ENCODE results near the gene HOXB9.

Gene HOXB9

DNA sequence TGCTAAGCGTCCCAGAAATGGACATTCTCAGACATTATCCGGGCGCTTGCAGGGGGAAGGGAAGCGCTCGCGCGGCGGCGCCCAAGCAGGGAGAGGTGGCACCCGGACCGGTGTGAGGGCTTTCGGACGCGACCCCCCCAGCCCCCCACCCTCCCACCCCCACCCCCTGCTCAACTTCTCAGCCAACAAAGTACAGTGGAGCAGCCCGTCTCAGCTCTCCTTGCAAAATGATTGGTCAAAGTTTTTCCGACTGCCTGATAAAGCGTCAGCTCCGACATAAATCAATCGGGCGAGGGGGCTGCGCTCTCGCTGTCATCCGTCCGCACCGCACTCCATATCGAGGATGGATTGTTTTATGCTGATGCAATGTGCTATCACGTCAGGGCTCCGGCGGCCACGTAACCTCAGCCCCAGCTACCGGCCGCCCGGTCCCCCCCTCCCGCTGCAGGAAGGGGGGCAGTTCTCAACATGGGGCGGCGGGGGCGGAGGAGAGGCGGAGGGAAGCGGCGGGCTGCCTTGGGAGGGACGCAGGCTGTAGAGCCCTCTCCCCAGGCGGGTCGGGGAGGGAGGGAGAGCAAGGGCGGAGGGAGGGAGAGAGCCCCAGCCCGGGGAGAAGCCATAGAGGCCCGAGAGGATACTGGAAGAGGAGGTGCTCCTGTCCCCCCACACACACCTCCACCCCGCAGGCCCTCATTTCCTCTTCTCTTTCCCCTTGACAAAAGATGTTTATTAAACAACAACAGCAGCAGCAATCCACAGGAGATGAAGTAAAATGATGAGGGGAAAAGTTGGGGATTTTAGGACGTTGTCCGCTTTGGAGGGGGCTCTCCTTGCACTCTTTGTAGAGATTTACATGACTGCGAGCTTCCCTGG is at the start of gene HOXB9:
HOXB9 (minus strand) TSS at position 114 of the 873 bp plus-strand sequence; CDS start at position 25, 89 bp downstream.
- no peaks in the 10 kb centered on the region for H3K79me2 ChIP-seq (ENCODE audit: control insufficient read depth, insufficient read depth, low read length, unreplicated experiment)
- H3K4me1 ChIP-seq (ENCODE audit: control insufficient read depth, insufficient read depth, low read length, unreplicated experiment) = no peaks in the 10 kb centered on the region
- H3K36me3 ChIP-seq (ENCODE audit: insufficient read depth, low read length) = no peaks in the 10 kb centered on the region
- peaks cover 98% of the 10 kb centered on the region for H3K27me3 ChIP-seq (ENCODE audit: insufficient read depth, low read length)
- H2AFZ ChIP-seq (ENCODE audit: low read length, unreplicated experiment) = no peak within 1 kb of the TSS
- H3K4me3 ChIP-seq (ENCODE audit: low read depth, low read length) = peak within 1 kb of the TSS; percentile 52
- H3K27ac ChIP-seq (ENCODE audit: low read depth, low read length) = no peak within 1 kb of the TSS

DNA sequence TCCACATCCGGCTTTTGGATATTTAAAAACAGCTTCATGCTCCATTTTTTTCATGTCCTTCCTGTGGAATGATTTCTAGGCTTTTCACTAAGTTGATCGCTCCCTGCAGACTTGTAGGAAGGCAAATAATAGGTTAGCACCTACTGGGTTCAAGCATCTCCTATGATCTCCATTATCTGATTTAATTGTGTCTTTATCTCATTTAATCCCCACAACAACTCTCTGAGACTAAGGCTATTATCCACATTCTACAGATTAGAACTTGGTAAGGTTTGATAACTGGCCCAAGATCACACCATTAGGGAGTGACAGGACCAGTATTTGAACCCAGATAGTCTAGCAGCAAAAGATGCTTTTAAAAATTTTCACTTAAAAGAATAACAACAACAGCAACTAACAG is 46.2 kb upstream of the HOXB9 start:
- Histone ChIP-seq H3K4me1 (ENCODE audit: control insufficient read depth, insufficient read depth, low read length, unreplicated experiment) (no peaks in the 10 kb centered on the region), H3K27ac (ENCODE audit: low read depth, low read length) (no peak overlapping the region), H2AFZ (ENCODE audit: low read length, unreplicated experiment) (no peak overlapping the region), H3K27me3 (ENCODE audit: insufficient read depth, low read length) (peaks cover 58% of the 10 kb centered on the region), H3K4me3 (ENCODE audit: low read depth, low read length) (no peak overlapping the region; the same call in 1 of the 2 replicates), H3K79me2 (ENCODE audit: control insufficient read depth, insufficient read depth, low read length, unreplicated experiment) (no peaks in the 10 kb centered on the region), H3K36me3 (ENCODE audit: insufficient read depth, low read length) (no peaks in the 10 kb centered on the region)

DNA sequence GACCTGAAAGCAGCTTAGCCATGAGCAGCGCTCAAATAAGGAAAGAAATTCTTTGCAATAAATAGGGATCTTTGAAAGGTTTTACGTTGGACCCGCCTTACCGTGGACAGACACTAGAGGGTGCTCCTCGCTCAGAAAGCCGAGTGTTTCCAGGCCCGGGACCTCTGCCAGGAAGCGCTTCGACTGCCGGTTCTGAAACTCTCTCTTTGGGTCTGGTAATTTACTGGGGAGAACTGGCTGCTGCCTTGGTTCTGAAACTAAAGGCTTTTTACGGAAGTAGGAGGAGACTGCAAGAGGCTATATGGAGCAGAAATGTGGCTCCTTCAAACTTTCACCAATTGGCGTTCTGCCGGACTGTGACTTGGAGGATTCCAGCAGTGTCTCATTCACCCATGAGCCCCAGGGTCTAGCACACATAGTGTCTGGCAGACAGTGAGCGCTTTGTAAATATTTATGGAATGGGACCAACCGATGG is 45.6 kb upstream of the HOXB9 start:
- Histone ChIP-seq H3K79me2 (ENCODE audit: control insufficient read depth, insufficient read depth, low read length, unreplicated experiment) (no peaks in the 10 kb centered on the region), H3K36me3 (ENCODE audit: insufficient read depth, low read length) (no peaks in the 10 kb centered on the region), H3K27ac (ENCODE audit: low read depth, low read length) (no peak overlapping the region), H3K27me3 (ENCODE audit: insufficient read depth, low read length) (peaks cover 59% of the 10 kb centered on the region), H3K4me3 (ENCODE audit: low read depth, low read length) (peak overlapping the region; percentile 71), H2AFZ (ENCODE audit: low read length, unreplicated experiment) (peak overlapping the region; percentile 39), H3K4me1 (ENCODE audit: control insufficient read depth, insufficient read depth, low read length, unreplicated experiment) (no peaks in the 10 kb centered on the region)

DNA sequence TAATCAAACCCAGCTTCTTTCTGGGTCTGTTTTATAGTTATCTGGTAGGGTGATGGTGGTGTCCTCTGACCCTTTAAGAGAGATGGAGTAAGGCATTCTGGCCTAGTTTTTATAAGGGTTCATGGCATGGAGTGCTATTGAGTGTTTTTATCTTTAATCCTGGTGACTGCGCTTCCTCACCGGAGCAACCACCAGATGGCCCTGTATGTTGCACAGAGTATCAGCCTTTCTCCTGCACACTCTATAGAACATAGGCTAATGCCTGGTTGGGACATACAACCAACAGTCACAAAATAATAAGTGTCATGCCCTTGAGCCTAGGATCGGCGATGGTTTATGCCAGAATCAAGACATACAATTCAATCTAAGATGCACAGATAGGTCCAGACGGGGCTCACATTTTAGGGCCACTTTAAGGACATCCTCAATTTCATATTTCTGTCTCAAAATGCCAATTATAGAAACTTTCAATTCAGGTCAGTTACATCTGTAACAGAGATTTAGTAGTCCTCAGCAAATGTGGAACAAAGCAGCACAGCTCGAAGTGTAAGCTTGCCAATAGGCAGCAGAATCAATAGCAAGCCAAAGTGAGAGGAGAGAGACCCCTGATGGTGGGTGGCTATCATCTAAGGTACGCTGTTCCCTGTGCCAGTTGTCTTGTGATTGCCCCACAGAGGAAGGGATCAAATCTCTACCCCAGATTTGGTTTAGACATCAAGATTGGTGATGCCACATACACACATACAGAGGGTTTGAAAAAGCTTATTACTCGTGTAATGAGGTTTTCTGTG is 37.2 kb upstream of the HOXB9 start:
- Histone ChIP-seq H3K4me3 (ENCODE audit: low read depth, low read length) (no peak overlapping the region), H3K4me1 (ENCODE audit: control insufficient read depth, insufficient read depth, low read length, unreplicated experiment) (no peaks in the 10 kb centered on the region), H2AFZ (ENCODE audit: low read length, unreplicated experiment) (no peak overlapping the region), H3K27me3 (ENCODE audit: insufficient read depth, low read length) (peaks cover 52% of the 10 kb centered on the region), H3K79me2 (ENCODE audit: control insufficient read depth, insufficient read depth, low read length, unreplicated experiment) (no peaks in the 10 kb centered on the region), H3K27ac (ENCODE audit: low read depth, low read length) (no peak overlapping the region), H3K36me3 (ENCODE audit: insufficient read depth, low read length) (no peaks in the 10 kb centered on the region)

DNA sequence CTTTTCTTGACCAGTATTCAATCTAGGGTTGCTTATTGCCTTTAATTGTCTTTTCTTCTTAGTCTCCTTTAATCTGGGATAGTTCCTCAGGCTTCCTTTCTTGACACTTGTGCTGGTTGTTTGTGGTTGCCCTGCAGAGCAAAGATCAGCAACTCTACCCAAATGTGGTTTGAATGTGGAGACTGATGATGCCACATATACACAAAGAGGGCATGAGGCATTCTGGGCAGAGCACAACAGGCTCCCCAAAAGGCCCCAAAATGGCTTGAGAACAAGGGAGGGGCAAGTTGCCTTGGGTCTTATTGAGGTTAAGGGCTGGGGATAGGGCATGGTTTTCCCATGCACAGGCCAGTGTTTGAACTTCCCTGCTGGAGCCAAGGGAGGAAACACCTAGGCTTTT is 29.8 kb upstream of the HOXB9 start:
- Histone ChIP-seq H2AFZ (ENCODE audit: low read length, unreplicated experiment) (no peak overlapping the region), H3K27ac (ENCODE audit: low read depth, low read length) (no peak overlapping the region), H3K79me2 (ENCODE audit: control insufficient read depth, insufficient read depth, low read length, unreplicated experiment) (no peaks in the 10 kb centered on the region), H3K4me3 (ENCODE audit: low read depth, low read length) (no peak overlapping the region), H3K27me3 (ENCODE audit: insufficient read depth, low read length) (peaks cover 49% of the 10 kb centered on the region), H3K4me1 (ENCODE audit: control insufficient read depth, insufficient read depth, low read length, unreplicated experiment) (no peaks in the 10 kb centered on the region), H3K36me3 (ENCODE audit: insufficient read depth, low read length) (no peaks in the 10 kb centered on the region)

DNA sequence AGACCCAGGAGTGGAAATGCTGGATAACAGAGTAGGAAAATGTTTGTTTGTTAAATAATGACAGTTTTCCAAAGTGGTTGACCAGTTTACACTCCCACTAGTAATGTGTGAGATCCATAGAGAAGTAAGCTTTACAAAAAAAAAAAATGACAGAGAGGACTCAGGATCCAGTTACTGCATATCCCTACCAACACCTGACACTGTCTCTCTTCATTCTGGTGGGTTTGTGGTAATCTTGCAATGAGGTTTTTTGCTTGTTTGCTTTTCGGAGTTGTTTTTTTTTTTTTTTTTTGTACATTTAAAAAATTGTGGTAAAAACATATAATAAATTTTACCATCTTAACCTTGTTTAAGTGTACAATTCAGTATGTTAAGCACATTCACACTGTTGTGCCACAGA is 23.6 kb upstream of the HOXB9 start:
- Histone ChIP-seq H3K27ac (ENCODE audit: low read depth, low read length) (no peak overlapping the region), H3K79me2 (ENCODE audit: control insufficient read depth, insufficient read depth, low read length, unreplicated experiment) (no peaks in the 10 kb centered on the region), H3K27me3 (ENCODE audit: insufficient read depth, low read length) (peaks cover 65% of the 10 kb centered on the region), H3K4me1 (ENCODE audit: control insufficient read depth, insufficient read depth, low read length, unreplicated experiment) (no peaks in the 10 kb centered on the region), H2AFZ (ENCODE audit: low read length, unreplicated experiment) (no peak overlapping the region), H3K4me3 (ENCODE audit: low read depth, low read length) (no peak overlapping the region), H3K36me3 (ENCODE audit: insufficient read depth, low read length) (no peaks in the 10 kb centered on the region)

DNA sequence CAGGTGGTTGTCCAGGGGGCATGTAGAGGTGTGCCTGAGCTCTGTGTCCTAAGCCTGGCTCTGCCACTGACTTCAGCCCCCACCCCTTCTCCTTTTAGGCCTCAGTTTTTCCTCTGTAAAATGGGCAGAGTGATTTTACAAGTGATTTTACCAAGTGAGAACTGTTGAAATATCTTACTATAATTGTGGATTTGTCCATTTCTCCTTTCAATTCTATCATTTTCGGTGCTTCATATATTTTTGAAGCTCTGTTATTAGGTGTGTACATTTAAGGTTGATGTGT is 21.7 kb upstream of the HOXB9 start:
- H3K27ac ChIP-seq (ENCODE audit: low read depth, low read length) = no peak overlapping the region
- H3K4me3 ChIP-seq (ENCODE audit: low read depth, low read length) = no peak overlapping the region
- H3K36me3 ChIP-seq (ENCODE audit: insufficient read depth, low read length) = no peaks in the 10 kb centered on the region
- peaks cover 81% of the 10 kb centered on the region for H3K27me3 ChIP-seq (ENCODE audit: insufficient read depth, low read length)
- no peak overlapping the region for H2AFZ ChIP-seq (ENCODE audit: low read length, unreplicated experiment)
- H3K4me1 ChIP-seq (ENCODE audit: control insufficient read depth, insufficient read depth, low read length, unreplicated experiment) = no peaks in the 10 kb centered on the region
- H3K79me2 ChIP-seq (ENCODE audit: control insufficient read depth, insufficient read depth, low read length, unreplicated experiment) = no peaks in the 10 kb centered on the region

DNA sequence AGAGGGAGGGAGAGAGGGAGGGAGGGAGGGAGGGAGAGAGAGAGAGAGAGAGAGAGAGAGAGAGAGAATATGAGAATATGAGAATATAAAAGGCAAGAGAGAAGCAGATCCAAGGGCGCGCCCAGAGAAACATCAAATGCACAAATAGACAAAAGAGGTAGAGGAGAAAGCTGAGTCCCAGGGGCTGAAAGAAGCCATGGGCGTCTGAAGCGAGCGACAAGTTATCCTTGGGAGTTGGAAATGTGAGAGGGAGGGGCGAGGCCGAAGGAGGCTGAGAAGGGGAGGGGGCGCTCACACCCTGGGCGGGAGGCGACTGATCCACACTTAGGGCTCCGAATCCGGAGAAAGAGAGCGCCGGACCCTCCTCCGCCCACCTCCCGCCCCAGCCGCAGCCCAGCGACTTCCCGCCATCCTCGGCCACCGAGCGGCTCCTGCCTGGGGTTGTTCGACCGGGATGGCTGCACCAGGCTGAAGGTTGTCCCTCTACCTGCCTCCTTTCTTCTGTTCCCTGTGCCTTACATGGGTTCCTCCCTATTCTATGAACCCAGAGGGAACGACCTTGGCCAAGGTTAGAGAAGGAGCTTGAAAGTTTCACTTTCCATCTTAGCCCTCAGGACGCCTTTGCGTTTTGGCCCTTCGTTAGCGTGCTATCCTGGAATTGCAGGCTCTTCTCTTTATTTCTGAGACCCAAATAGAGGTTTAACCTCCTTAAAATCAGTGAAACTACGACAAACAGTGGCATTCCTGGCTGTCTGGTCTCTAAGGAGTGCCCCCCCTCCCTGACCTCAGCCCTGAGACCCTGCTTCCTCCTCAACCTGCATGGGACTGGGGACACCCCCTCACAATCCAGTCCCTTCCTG is 21.2 kb upstream of the HOXB9 start:
- Histone ChIP-seq H3K27me3 (ENCODE audit: insufficient read depth, low read length) (peaks cover 82% of the 10 kb centered on the region), H3K79me2 (ENCODE audit: control insufficient read depth, insufficient read depth, low read length, unreplicated experiment) (no peaks in the 10 kb centered on the region), H2AFZ (ENCODE audit: low read length, unreplicated experiment) (no peak overlapping the region), H3K36me3 (ENCODE audit: insufficient read depth, low read length) (no peaks in the 10 kb centered on the region), H3K4me3 (ENCODE audit: low read depth, low read length) (peak overlapping the region; percentile 78), H3K4me1 (ENCODE audit: control insufficient read depth, insufficient read depth, low read length, unreplicated experiment) (no peaks in the 10 kb centered on the region), H3K27ac (ENCODE audit: low read depth, low read length) (no peak overlapping the region)

DNA sequence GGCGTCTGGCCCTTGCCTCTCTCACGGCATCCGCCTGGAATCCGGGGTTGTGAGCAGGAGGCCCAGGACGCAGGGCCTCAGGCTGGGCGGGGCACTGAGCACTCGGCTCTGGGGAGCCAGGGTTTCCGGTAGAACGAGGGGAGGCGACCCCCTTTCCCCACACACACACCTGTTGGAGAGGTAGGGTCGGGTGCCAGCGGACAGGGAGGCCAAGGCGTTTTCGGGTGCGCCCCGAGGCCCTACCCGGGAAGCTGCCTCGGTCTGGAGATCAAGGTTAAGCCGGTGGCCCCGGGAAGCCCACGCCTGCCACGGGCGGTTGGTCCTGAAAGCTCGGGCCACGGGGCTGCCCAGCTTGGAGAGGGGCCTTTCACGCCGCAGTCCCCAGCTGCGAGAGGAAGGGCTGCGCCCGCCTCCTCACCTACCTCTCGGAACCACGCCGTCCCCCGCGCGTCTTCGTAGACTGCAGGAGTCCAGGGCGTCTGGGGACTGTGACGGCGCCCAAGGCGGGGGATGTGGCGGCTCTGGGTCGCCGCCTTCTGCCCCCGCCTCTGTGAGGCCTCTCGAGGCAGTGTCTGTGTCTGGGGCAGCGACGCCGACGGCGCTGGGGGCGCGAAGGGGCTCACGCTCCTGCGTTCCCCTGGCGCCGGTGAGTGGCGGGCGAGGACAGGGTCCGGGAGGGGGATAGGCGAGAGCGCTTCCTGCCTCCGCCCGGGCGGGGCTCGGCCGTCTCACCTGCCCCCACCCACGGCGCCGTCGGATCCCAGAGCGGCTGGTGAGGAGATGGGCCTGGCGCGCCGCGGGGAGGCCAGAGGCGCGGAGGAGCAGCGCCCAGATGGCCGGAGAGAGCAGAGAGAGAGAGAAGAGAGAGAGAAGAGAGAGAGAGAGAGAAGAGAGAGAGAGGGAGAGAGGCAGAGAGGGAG is 20.3 kb upstream of the HOXB9 start:
- Histone ChIP-seq H3K27ac (ENCODE audit: low read depth, low read length) (no peak overlapping the region), H3K4me1 (ENCODE audit: control insufficient read depth, insufficient read depth, low read length, unreplicated experiment) (no peaks in the 10 kb centered on the region), H3K79me2 (ENCODE audit: control insufficient read depth, insufficient read depth, low read length, unreplicated experiment) (no peaks in the 10 kb centered on the region), H3K27me3 (ENCODE audit: insufficient read depth, low read length) (peaks cover 85% of the 10 kb centered on the region), H2AFZ (ENCODE audit: low read length, unreplicated experiment) (no peak overlapping the region), H3K4me3 (ENCODE audit: low read depth, low read length) (no peak overlapping the region), H3K36me3 (ENCODE audit: insufficient read depth, low read length) (no peaks in the 10 kb centered on the region)

Data from ACC112 (cell line).